Measurements from ENCODE around the gene KCNG2. TPM values are rescaled to one million over a fixed set of nuclear protein-coding genes. Genes with fewer than 3 reads are reported as not detected.

Gene KCNG2
- total and polyA plus RNA-seq, 4 donors, result 0.03 to 0.23 (median 0.08) TPM; not detected in 1

GRCh38 chr18:79943608-79944125 is 145.9 kb downstream of the KCNG2 start:
- TF ChIP-seq REST (IDR thresholded peaks at IDR 0.05) (no peak), MAX (IDR thresholded peaks at IDR 0.05) (no peak), NR2F2 (IDR thresholded peaks at IDR 0.05) (no peak), EGR1 (IDR thresholded peaks at IDR 0.05; ENCODE audit: low read depth in 2 of 2) (no peak), JUND (IDR thresholded peaks at IDR 0.05) (no peak), HNF4G (IDR thresholded peaks at IDR 0.05) (no peak), YY1 (IDR thresholded peaks at IDR 0.05) (no peak), FOXA2 (IDR thresholded peaks at IDR 0.05) (no peak), ZBTB33 (IDR thresholded peaks at IDR 0.05) (no peak), CTCF (IDR thresholded peaks at IDR 0.05; ENCODE audit: low read depth, low read length, missing input control) (no peak), GABPA (IDR thresholded peaks at IDR 0.05 in 1 of 2, conservative IDR thresholded peaks at IDR 0.05 in 1 of 2) (no peak), FOXA1 (IDR thresholded peaks at IDR 0.05) (no peak), HNF4A (conservative IDR thresholded peaks at IDR 0.05) (no peak), TAF1 (conservative IDR thresholded peaks at IDR 0.05) (no peak), RAD21 (IDR thresholded peaks at IDR 0.05) (no peak), ATF3 (IDR thresholded peaks at IDR 0.05) (no peak), SP1 (IDR thresholded peaks at IDR 0.05) (no peak), RXRA (IDR thresholded peaks at IDR 0.05) (no peak)
- Histone ChIP-seq H3K9ac (ENCODE audit: low read depth in 1 of 2, low read length in 2 of 2) (no peak overlapping the region), H3K36me3 (ENCODE audit: control insufficient read depth in 4 of 4, insufficient read depth in 3 of 4, low read depth in 1 of 4, low read length in 3 of 4) (peaks cover 3 to 14% (median 10%) of the 10 kb centered on the region in 4 donors), H3K27ac (ENCODE audit: low read depth in 1 of 2, low read length in 2 of 2) (peak overlapping the region in 1 of 2 donors; percentile 42), H3K4me3 (ENCODE audit: low read depth in 1 of 3, low read length in 3 of 3) (no peak overlapping the region), H3K9me3 (ENCODE audit: control insufficient read depth in 4 of 4, low read length in 3 of 4) (no peaks in the 10 kb centered on the region), H3K27me3 (ENCODE audit: control insufficient read depth in 4 of 4, insufficient read depth in 4 of 4, low read length in 3 of 4) (no peaks in the 10 kb centered on the region), H3K4me1 (ENCODE audit: control insufficient read depth in 4 of 4, insufficient read depth in 4 of 4, low read length in 3 of 4) (peaks cover 50 to 98% (median 93%) of the 10 kb centered on the region in 4 donors)
- 87% methylated on average over 20 of the region's 20 CpGs for WGBS
- DNase-seq (ENCODE audit: low spot score), result peak; percentile 33

All from liver (tissue), 9 donors.